ENCODE data around the gene CCND2. TPM values are rescaled to one million over a fixed set of nuclear protein-coding genes. Genes with fewer than 3 reads are reported as not detected.
A peak's percentile ranks its signal among the peaks of the same experiment; 100 is the strongest.

CCND2 gene
- total RNA-seq, 3 donors from 2014 or later: 43.3 to 72.8 (median 53.7) TPM

DNA sequence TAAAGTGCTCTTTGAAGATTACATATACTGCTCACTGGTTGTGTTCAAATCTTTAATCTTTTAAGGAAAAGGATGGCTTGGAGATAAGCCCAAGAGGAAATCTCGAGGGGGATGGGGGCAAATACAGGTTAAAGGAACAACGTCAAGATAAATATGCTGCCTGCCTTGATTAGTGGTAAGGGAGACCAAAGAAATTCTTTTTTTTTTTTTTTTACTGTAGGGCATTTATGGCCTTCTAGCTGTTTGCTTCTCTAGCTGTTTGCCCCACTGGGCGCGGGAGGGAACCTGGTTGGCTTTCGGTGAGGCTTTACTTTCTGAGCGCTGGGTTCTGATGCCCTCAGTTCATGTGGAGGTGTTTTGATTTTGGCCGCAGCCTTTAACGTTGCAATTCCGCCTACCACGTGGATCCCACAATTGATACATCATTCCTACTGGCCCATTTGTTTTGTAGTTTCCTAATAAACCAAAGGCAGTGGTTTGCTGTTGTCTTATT lies 5.7 kb downstream of the CCND2 start:
- no peak for TF ChIP-seq POLR2AphosphoS5 (IDR thresholded peaks at IDR 0.05)
- no peak for TF ChIP-seq POLR2A (IDR thresholded peaks at IDR 0.05)
- TF ChIP-seq, protein P1, sequence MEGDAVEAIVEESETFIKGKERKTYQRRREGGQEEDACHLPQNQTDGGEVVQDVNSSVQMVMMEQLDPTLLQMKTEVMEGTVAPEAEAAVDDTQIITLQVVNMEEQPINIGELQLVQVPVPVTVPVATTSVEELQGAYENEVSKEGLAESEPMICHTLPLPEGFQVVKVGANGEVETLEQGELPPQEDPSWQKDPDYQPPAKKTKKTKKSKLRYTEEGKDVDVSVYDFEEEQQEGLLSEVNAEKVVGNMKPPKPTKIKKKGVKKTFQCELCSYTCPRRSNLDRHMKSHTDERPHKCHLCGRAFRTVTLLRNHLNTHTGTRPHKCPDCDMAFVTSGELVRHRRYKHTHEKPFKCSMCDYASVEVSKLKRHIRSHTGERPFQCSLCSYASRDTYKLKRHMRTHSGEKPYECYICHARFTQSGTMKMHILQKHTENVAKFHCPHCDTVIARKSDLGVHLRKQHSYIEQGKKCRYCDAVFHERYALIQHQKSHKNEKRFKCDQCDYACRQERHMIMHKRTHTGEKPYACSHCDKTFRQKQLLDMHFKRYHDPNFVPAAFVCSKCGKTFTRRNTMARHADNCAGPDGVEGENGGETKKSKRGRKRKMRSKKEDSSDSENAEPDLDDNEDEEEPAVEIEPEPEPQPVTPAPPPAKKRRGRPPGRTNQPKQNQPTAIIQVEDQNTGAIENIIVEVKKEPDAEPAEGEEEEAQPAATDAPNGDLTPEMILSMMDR (IDR thresholded peaks at IDR 0.05): no peak
- Histone ChIP-seq H3K4me3 (no peak overlapping the region), H3K27ac (no peak overlapping the region), H3K27me3 (peaks cover 0 to 9% of the 10 kb centered on the region in 2 donors), H3K36me3 (no peaks in the 10 kb centered on the region), H3K4me1 (no peaks in the 10 kb centered on the region), H3K9me3 (no peaks in the 10 kb centered on the region)
- intact Hi-C loops (cut with DNase I; ENCODE audit: low total_unique reads): no loop called here
- DNase-seq (ENCODE audit: low spot score in 2 of 2): no peak

DNA sequence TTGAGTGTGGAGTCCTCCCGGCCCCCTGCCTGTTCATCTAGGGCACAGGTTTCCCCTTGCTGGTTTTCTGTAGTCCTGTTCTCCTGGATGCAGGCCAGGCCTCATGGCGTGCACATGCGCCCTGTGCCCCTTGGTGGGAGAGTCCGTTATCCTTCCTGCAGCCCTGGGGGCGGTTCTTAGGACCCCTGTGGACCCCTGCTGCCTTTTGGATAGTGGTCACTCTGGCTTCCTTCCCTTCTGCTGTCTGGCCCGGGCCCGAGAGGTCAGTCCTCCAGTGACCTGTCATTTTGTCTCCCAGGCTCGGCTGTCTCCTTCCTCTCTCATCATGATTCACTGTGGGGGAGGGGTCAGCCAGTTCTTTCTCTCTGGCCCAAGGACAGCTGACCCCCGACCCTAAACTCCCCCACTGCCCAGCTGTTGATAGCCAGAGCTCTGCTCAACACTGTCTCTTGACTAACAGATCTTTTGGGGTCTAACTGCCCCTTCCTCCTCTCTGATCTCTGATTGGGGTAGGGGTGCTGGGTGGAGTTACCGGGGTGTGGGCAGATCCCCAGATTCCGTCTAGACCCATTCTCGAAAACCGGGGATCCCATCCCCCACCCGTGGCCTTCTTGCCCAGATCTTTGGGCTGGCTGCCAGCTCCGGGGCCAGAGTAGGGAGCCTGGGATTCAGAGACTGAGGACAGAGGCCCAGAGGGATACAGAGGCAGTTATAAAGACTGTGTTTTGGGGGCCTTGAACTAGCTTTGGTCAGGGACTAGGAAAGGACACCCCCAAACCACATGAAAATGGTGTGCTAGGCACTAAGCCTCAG lies 7.0 kb downstream of the CCND2 start:
- no peaks in the 10 kb centered on the region for H3K36me3 ChIP-seq
- H3K4me3 ChIP-seq: peak overlapping the region in 1 of 3 donors; percentile 46
- H3K27me3 ChIP-seq: peaks cover 0 to 3% of the 10 kb centered on the region in 2 donors
- no peak for TF ChIP-seq POLR2A (IDR thresholded peaks at IDR 0.05)
- TF ChIP-seq, protein P1 (IDR thresholded peaks at IDR 0.05): no peak
- DNase-seq (ENCODE audit: low spot score in 2 of 2): no peak
- intact Hi-C loops (cut with DNase I; ENCODE audit: low total_unique reads): loop anchor here (10.0 kb wide), 1 partner anchor 396 kb away; no protein-coding TSS in a partner anchor
- H3K9me3 ChIP-seq: no peaks in the 10 kb centered on the region
- H3K4me1 ChIP-seq: no peaks in the 10 kb centered on the region
- H3K27ac ChIP-seq: peak overlapping the region; percentile 66 to 84

DNA sequence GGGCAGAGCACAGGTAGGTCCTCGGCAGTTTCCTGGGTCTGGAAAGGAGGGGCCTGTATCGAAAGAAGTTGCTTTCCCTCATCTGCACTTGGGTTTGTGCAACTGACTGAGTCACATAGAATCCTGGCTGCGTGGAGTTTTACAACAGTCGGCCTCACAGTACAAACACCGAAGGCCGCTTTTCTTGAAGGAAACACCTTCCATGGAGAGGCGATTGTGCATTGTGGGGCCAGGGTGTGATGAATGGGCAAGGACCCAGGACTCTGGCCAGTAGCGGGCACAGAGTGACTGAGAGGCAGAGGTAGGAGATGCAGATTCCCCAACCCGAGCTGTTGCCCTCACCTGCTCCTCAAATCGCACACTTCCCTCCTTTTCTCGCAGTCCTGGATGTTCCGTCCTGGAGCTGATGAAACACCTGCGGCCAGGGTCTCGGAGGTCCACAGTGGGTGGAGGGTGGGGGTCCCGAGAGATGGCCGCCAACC lies 7.7 kb downstream of the CCND2 start:
- Histone ChIP-seq H3K4me3 (peak overlapping the region in 1 of 3 donors; percentile 46), H3K27me3 (peaks cover 0 to 5% of the 10 kb centered on the region in 2 donors), H3K27ac (peak overlapping the region; percentile 66 to 84), H3K4me1 (no peaks in the 10 kb centered on the region), H3K36me3 (no peaks in the 10 kb centered on the region), H3K9me3 (no peaks in the 10 kb centered on the region)
- no peak for DNase-seq (ENCODE audit: low spot score in 2 of 2)
- intact Hi-C loops (cut with DNase I; ENCODE audit: low total_unique reads): loop anchor here (10.0 kb wide), 1 partner anchor 396 kb away; no protein-coding TSS in a partner anchor
- TF ChIP-seq, protein P1 (IDR thresholded peaks at IDR 0.05): no peak
- TF ChIP-seq POLR2A (IDR thresholded peaks at IDR 0.05): no peak

DNA sequence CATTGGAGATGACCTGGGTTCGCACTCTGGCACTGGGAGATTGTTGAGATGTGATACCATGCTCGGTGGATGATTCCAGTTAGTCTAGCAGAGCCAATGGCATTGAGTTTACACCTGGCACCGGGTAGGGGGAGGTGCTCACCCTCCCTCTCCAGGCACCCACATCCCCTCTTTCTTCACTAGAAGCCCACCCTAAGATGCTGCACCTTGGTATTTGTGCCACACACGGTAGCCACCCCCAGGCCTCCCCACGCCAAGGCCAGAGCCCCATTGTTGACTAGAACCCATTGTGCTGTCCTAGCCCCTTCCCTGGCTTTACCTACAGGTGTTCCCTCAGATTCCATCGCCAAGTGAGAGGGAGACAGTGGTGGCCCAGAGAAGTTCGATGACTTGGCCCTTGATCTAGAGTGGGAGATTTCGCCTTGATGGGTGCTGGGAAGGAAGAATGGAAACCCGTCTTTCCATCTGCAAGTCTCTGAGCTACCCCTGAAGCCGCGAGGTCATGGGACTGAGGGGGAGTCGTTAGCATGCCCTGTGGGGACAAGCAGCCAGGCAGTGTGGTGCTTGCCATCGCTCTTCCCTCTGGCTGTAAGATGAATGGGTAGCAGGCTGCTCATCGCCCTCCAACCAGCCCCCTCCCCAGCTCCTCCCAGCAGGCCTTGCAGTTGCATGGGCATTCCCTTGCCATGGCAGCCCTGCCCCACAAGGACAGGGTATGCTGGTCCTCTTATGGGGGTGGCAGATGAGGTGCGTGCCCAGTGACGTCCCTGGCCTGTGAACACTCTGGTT lies 8.7 kb downstream of the CCND2 start:
- Histone ChIP-seq H3K4me1 (no peaks in the 10 kb centered on the region), H3K27me3 (peaks cover 0 to 5% of the 10 kb centered on the region in 2 donors), H3K9me3 (no peaks in the 10 kb centered on the region), H3K4me3 (no peak overlapping the region), H3K27ac (no peak overlapping the region), H3K36me3 (no peaks in the 10 kb centered on the region)
- DNase-seq (ENCODE audit: low spot score in 2 of 2): no peak
- intact Hi-C loops (cut with DNase I; ENCODE audit: low total_unique reads): loop anchor here (10.0 kb wide), 1 partner anchor 397 kb away; no protein-coding TSS in a partner anchor
- TF ChIP-seq, protein P1 (IDR thresholded peaks at IDR 0.05): no peak
- TF ChIP-seq POLR2AphosphoS5 (IDR thresholded peaks at IDR 0.05) (no peak), POLR2A (IDR thresholded peaks at IDR 0.05) (no peak)

All from breast epithelium (tissue), 4 donors.